ENCODE data around the gene GATB.
A peak's percentile ranks its signal among the peaks of the same experiment; 100 is the strongest.
"Not testable (repeated sequence)": the region's sequence is repeated elsewhere in the genome, so short reads cannot be mapped to it uniquely, and the experiment has no call there.

GATB gene

DNA sequence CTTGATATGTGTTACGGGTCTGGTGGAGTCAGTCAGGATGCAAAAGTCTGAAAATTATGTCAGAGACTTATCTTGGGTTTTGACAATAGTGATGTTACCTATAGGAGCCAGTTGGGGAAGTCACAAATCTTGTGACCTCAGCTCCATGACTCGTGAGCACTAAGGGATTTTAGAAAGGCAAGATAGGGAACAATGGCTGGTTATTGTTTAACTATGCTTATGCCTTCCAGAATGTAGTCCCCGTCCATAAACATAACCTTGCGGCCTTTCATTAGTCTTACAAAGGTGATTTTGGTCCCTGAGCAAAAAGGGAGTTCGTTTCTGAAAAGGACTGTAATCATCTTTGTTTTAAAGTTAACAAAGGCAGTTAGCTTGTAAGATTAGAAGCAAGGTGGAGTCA, 23.9 kb upstream of the GATB start:
- no peak for DNase-seq

GRCh38 chr4:151783867-151784266, 23.1 kb upstream of the GATB start:
- no peak for DNase-seq

GRCh38 chr4:151782296-151782695, 21.5 kb upstream of the GATB start:
- no peak for DNase-seq

DNA sequence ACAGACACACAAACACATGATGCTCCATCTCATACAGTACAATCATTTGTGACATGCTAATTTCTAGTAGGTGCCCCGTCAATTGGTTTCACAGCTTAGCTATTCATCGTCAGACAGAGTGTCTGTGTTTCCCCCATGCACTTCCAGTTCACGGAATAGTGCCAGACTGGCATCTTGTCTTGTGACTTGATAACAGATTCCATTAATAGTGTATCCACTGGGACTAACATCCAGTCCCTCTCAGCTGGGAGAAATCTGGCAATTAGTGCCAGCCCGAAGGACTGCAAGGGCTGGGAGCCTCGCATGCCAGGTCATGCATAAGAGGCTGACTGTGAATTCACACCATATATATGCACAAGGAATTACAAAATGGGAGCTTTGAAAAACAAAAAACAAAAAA, 20.2 kb upstream of the GATB start:
- no peak for DNase-seq

GRCh38 chr4:151777471-151777870, 16.7 kb upstream of the GATB start:
- DNase-seq = no peak

DNA sequence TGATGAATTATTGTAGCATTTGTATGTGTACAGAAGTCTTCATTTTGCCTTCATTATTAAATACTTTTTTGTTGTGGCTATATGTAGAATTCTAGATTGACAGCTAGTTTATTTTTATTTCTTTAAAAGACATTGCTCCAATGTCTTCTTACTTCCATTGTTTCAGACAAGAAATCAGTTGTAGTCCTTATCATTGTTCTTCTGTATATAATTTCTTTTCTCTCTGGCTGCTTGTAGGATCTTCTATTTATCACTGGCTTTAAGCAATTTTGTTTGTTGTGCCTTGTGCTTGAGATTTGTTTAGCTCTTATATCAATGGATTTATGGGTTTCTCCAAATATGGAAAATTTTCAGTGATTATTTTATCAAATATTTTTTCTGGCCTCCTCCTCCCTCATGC, 13.5 kb upstream of the GATB start:
- no peak for DNase-seq

- DNase-seq = no peak
Observed at GRCh38 chr4:151772274-151772673, 11.5 kb upstream of the GATB start.

DNA sequence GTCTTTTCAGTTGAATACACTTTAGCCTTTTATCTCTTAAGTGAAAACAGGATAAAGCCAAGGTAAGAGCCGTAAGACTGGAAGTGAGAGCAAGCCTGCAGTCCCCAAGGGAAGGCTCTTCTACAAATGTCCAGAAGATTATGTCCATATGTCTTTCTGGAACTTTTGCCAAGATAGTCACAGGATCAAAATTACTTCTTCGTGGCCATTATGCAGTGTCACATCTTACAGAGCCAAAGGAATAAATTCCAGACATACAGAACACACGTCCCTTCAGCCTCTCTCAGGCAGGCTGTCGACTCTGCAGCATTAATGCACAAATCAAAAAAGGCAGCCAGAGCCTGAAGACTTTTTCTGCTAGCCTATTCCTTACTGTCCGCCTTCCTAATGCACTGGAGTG, 10.9 kb upstream of the GATB start:
- no peak for DNase-seq

DNA sequence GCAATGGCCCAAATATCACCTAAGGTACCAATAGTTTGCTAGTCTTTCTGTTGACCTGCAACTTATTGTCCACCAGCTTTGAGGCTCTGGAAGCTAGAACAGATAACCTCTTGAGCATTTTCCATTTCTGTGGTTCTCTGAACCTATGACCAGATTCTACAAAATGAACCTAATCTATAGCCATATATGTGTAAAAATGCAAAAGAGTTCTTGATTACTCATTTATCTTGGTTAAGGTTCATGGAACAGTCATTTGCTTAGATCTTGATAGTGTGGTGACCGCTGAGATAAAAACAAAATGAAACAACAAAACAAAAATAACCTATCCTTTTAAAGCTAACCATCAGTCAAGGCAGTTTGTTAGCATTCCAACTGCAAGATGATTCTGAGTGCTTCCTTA, 9.3 kb upstream of the GATB start:
- no peak for DNase-seq

- DNase-seq = no peak
Observed at GRCh38 chr4:151768835-151769234, 8.0 kb upstream of the GATB start.

DNA sequence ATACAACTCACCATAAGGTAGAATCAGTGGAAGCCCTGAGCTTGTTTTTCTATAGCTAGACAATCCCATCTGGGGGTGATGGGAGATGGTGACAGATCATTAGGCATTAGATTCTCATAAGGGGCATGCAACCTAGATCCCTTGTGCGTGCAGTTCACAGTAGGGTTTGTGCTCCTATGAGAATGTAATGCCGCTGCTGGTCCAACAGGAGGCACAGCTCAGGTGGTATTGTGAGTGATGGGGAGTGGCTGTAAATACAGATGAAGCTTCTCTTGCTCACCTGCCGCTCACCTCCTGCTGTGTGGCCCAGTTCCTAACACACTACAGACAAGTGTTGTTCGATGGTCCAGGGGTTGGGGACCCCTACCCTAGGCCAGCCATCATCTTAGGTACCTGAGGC, 5.9 kb upstream of the GATB start:
- DNase-seq = peak; percentile 9

DNA sequence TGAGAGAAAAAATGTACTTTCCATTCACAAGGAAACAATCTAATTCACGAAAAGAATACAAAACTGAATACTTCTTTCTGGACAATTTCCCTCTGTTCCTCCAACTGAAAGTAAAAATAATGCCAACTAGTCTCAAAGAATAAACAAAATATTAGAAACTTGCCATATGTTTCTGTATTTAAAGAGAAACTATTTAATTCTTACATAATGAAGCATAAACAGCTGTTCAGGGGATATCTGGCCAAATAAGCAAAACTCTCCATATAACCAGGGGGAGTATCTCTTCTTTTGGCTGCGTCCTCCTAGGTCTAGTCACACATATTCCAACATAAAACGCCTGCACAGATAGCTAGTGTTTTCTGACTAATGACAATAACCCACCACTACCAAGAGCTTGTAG, 805 bp downstream of the GATB start:
- no peak for DNase-seq

DNA sequence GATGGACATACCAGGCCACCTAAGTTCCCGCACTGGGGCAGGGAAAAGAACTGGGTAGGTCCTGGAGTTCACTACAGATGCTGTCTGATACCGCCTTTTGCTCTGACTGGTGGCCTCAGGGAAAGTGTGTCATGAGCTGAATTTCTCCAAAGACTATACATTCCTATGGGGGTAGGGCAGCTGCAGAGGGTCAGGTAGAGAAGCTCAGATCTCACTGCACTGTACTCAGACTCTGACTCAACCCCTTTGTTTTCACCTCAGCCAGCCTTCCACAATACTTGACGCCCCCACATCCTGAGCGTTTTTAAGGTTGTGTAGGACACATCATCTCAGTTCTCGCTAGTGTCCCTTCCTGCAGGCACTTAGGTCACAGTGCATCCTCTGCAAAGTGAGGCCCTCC, 7.8 kb downstream of the GATB start:
- no peak for DNase-seq

DNA sequence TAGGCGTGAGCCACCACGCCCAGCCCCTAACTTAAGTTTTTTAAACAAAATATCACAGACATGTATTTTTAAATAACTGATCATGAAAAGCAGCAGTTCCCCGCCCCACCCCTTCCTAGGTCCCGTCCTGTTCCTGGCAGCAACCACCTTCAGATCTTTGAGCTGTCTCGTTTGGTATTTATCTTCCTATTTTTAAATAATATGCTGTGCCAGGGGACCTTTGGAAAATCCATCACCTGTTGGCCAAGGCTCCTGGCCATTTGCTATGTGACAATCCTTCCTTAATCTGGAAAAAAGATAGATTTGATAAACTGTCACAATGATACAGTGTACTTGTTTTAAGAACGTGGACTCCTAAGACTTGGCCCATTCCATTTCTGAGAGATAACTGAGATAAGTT, 10.7 kb downstream of the GATB start:
- DNase-seq = no peak

DNA sequence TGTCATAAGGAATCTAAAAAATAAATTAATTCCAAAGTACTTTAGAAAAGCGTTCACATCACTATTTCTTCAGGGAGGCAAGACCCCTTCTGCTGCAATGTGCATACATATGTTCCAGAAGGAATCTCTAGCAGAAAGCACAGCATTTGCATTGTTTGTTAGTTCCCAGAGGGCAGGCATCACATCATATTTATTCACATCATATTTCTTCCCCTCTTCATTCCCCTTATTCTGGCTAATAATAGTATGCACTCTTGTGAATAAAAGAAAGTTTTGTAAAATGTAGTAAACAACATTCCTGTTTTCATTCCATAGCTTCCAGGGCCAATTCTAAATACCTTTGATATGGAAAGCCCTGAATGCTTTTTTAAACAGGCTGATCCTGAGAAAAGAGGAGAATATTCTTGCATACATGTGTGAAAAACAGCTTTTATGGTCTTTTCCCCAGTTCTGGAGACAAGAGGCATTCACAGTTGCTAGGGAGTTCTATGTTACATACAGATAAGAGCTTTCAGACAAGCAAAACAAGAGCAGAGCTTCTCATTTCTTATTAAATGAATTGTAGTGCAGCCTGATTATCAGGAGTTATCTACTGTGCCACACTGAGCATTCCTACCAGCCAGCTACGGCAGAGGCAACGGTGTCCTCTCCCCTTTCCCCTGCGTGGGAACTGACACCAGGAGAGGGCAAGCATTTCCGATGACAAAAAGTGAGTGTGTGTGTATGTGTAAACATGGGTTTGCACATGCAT, 15.2 kb downstream of the GATB start:
- no peak for DNase-seq

- DNase-seq = no peak
Observed at GRCh38 chr4:151744614-151745013, 16.2 kb downstream of the GATB start.

DNA sequence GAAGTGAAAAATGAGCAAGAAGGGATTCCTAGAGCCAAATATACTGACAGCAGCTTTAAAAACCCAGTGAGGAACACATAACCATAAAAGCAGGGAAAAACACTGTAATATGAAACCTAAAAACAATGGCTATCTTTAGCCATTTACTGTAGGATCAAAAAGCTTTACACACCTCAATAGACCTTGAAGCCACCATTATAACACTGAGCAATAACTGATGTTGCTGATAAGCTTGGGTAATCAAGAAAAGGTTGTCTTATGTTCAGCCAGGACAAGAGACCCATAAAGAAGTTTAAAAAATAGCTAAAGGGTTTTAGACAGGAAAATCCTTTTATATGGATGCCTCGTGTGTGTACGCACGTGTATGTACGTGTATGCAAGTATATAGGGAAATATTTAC, 16.9 kb downstream of the GATB start:
- no peak for DNase-seq

DNA sequence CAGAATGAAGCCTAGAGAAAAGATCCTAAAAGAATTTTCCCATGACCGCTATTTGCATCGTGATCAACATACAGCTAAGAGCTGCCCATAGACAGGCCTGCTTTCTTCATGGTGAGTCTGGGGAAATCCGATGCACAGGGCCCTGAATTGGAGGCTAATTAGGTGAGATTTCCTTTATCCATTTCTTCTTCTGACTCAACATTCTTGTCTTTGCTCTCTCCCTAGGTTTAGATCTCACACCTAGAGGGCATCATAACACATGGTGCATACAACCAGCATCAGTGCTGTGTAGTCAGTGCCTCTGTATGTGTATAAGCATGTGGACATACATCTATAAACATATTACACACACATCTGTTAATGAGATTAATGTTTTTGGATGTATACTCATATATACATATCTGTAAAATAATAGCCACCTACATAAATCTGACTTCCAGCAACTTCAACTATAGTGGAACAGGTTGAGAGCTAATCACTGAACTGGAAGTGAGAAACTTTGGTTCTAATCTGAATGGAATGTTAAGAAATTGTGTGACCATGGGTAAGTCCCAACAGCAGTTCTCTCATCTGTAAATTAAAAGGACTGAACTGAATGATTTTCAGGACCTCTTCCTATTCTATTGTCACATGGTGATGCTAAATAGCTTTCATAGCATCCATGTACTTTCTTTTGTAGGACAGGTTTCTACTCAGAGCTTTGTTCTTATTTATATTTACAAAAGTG, 17.5 kb downstream of the GATB start:
- no peak for DNase-seq

GRCh38 chr4:151738720-151739517, 21.9 kb downstream of the GATB start:
- DNase-seq = no peak

DNA sequence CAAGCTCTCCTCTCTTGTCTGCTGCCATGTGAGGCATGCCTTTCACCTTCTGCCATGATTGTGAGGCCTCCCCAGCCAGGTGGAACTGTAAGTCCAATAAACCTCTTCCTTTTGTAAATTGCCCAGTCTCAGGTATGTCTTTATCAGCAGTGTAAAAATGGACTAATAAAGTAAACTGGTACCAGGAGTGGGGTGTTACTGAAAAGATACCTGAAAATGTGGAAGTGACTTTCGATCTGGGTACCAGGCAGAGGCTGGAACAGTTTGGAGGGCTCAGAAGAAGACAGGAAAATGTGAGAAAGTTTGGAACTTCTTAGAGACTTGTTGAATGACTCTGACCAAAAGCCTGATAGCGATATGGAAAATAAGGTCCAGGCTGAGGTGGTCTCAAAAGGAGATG, 24.0 kb downstream of the GATB start:
- not testable (repeated sequence) for DNase-seq

GRCh38 chr4:151736361-151736760, 24.4 kb downstream of the GATB start:
- no peak for DNase-seq

DNA sequence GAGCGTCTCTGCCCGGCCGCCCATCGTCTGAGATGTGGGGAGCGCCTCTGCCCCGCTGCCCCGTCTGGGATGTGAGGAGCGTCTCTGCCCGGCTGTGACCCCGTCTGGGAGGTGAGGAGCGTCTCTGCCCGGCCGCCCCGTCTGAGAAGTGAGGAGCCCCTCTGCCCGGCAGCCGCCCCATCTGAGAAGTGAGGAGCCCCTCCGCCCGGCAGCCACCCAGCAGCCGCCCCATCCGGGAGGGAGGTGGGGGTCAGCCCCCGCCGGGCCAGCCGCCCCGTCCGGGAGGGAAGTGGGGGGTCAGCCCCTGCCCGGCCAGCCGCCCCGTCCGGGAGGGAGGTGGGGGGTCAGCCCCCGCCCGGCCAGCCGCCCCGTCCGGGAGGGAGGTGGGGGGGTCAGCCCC, 29.1 kb downstream of the GATB start:
- DNase-seq = not testable (repeated sequence)

DNA sequence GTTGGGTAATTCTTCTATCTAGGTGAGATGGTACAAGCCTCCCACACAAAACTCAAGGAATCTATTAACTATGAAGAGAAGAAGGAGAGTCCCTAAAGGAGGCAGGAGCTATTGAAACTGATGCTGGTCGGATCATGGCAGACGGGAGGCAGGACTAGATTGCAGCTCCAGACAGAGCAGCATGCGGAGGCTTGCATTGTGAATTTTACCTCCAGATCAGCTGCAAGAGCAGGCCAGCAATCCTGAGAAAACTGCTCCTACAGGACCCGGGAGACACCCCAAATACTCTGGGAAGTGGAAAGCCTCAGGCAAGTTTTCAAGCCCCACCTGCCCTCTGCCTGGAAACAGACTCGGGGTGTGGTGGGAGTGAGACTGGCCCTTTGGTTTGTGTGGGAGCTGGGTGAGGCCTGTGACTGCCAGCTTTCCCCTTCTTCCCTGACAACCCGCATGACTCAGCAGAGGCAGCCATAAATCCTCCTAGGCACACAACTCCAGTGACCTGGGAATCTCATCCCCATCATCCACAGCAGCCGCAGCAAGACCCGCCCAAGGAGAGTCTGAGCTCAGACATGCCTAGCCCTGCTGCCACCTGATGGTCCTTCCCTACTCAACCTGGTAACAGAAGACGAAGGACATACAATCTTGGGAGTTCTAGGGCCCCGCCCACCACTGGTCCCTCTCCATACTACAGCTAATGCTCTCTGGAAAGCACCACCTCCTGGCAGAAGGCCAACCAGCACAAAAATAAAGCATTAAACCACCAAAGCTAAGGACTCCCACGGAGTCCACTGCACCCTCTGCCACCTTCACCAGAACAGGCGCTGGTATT, 30.9 kb downstream of the GATB start:
- DNase-seq = no peak

Data from CD4-positive, alpha-beta T cell treated with Interleukin-12 subunit alpha and Interleukin-12 subunit beta, for 1 hour (primary cell).